Choroid plexus epithelial cell (primary cell): ENCODE measurements around the gene STIP1.

Source experiments
- DNase-seq: peaks from one replicate; pipeline ENCODE4 v3.0.0-alpha.2; 2010; ENCODE audit warnings: low read depth
- H3K4me3 ChIP-seq: 2 replicates; pipeline ENCODE4 v1.5.1; 2011; ENCODE audit warnings: low read depth, mild to moderate bottlenecking, control low read depth, low read length, moderate library complexity
- TF ChIP-seq, protein P1 (sequence below): conservative IDR thresholded peaks from 2 replicates; pipeline ENCODE4 v1.5.1; 2011; ENCODE audit warnings: low read depth, mild to moderate bottlenecking, control low read depth, inconsistent platforms, low read length, moderate library complexity

STIP1 gene

DNA sequence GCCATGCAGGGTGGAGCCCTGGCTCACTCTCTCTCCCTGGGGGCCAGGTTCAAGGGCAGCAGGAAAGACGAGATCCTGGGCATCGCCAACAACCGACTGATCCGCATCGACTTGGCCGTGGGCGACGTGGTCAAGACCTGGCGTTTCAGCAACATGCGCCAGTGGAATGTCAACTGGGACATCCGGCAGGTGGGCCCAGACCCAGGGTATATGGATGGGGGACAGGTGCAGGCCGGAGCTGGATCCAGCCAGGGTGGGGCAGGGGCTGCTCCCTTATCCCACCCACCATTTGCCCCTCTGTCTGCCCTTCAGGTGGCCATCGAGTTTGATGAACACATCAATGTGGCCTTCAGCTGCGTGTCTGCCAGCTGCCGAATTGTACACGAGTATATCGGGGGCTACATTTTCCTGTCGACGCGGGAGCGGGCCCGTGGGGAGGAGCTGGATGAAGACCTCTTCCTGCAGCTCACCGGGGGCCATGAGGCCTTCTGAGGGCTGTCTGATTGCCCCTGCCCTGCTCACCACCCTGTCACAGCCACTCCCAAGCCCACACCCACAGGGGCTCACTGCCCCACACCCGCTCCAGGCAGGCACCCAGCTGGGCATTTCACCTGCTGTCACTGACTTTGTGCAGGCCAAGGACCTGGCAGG lies 37.2 kb downstream of the STIP1 start:
- no peak overlapping the region for H3K4me3 ChIP-seq
- no peak for DNase-seq
- TF ChIP-seq, protein P1, sequence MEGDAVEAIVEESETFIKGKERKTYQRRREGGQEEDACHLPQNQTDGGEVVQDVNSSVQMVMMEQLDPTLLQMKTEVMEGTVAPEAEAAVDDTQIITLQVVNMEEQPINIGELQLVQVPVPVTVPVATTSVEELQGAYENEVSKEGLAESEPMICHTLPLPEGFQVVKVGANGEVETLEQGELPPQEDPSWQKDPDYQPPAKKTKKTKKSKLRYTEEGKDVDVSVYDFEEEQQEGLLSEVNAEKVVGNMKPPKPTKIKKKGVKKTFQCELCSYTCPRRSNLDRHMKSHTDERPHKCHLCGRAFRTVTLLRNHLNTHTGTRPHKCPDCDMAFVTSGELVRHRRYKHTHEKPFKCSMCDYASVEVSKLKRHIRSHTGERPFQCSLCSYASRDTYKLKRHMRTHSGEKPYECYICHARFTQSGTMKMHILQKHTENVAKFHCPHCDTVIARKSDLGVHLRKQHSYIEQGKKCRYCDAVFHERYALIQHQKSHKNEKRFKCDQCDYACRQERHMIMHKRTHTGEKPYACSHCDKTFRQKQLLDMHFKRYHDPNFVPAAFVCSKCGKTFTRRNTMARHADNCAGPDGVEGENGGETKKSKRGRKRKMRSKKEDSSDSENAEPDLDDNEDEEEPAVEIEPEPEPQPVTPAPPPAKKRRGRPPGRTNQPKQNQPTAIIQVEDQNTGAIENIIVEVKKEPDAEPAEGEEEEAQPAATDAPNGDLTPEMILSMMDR: no peak

DNA sequence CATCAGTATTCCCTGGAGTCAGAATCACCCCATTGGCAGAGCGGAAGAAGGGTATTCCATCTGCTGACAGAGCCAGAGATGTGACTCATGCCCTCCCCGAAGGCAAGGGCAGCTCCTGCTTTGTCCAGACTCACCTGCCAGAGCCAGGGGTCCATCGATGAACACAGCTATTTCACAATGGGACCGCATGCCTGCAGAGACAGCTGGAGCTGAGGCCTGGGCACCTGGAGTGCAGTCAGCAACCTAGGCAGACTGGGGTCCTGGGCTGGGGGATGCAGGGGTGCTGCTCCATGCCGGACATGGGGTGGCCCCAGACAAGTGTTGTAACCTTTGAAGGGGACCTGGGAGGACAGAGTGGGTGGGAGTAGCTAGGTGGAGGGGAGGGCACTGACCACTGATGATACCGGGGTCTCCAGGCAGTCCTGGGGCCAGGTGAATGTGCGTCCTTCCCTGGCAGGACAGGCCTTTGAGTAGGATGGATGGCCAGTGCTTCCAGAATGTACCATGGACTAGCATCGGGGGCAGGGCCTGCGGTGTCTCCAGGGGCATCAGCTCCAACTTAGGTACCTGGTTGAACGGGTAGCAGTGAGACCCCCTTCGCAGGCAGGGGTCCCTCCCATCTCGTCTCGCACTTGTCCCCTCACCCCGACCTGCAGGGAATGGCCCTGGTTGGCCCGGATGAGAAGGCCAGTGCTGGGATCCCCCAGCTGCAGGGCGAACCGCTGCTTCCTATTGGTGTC lies 38.4 kb downstream of the STIP1 start:
- TF ChIP-seq, protein P1: no peak
- no peak overlapping the region for H3K4me3 ChIP-seq
- DNase-seq: no peak

DNA sequence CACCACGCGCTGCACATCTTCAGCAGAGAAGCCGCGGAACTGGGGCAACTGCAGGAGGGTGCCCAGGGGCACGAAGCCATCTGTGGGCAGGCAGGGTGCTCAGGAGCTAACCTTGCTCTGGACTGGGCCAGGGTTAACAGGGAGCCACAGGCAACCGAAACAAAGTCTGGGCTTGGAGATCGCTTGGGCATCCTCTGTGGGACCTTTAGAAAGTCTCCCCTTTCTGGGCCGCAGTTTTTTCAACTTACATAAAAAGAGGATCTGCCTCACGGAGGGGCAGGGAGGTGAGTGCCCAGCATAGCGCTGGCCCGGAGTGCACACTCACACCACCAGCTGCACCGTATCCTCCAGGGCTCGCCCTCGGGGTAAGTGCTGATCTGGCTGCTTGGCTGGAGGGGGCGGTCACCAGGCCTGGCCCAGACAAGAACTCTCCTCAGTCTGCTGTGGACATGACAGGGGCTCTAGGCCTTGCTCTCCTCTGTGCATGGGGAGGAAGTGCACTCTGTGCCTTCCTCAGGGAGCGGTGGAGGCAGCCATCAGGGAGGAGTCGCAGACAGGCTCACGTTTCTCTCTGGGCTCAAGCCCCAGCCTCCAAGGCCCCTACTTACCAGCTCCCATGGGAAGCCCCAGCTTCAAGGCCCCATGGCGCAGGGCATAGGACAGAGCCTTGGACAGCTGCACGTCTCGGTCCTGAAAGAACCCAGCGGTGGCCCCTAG lies 39.1 kb downstream of the STIP1 start:
- TF ChIP-seq, protein P1: no peak
- no peak for DNase-seq
- peak overlapping the region; percentile 87 for H3K4me3 ChIP-seq

DNA sequence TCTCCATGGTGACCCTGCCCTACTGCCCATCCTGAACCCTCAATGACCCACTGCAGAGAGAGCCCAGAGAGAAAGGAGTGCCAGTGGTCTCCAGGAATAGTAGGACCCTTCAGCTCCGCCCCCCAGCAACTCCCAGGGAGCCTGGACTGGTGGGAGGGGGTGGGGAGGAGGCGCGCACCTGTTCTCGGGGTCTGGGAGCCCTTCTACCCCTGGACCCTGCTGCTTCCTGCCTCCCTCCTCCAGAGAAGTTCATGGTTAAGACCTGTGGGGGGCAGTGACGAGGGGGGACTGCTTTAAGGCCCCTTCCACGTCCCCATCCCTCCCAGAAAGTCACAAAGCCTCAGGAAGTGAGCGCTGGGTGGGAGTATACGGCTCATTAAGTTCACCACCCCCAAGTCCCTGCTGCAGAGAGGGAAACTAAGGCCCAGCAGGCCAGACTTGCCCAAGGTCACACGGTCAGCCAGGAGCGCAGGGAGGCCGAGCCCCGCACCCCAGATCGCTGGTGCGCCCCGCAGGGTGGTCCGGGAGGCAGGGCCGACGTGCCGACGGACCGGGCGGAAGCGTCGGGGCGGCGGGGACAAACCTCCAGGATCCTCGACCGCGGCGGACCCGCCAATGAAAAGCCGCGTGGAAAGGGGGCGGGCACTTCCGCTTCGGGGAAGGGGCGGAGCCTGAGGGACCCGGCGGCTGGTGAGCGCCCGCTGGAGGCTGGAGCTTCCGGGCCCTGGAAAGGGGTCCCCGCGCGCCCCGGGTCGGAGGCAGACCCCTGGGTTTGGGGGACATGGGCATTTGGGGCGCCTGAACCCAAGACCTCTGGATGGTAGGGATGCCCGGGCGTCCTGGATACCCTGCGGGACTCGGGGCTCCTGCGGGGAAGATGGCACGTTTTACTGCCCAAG lies 39.9 kb downstream of the STIP1 start, which contains the start of the genes NUDT22 and TRPT1:
TSS of gene NUDT22 (plus strand) at position 667 of the 899 bp plus-strand sequence. CDS start 379 bp downstream, outside the sequence.
TSS of gene TRPT1 (minus strand) at position 579 of the 899 bp plus-strand sequence. CDS start at position 253, 326 bp downstream.
- TF ChIP-seq, protein P1: peak; percentile 45
- peak; percentile 80 for DNase-seq
- peak within 1 kb of the TSS; percentile 87 for H3K4me3 ChIP-seq

DNA sequence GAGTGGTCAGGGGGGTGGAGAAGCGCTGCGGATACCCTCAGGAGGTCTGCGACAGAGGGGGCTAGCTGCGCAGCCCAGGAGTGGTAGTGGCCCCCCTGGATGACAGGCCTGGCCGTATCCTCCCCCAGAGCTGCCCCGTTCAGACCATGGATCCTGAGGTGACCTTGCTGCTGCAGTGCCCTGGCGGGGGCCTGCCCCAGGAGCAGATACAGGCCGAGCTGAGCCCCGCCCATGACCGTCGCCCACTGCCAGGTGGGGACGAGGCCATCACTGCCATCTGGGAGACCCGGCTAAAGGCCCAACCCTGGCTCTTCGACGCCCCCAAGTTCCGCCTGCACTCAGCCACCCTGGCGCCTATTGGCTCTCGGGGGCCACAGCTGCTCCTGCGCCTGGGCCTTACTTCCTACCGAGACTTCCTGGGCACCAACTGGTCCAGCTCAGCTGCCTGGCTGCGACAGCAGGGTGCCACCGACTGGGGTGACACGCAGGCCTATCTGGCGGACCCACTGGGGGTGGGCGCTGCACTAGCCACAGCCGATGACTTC lies 40.6 kb downstream of the STIP1 start:
- DNase-seq: no peak
- TF ChIP-seq, protein P1: no peak
- peak overlapping the region; percentile 87 for H3K4me3 ChIP-seq

DNA sequence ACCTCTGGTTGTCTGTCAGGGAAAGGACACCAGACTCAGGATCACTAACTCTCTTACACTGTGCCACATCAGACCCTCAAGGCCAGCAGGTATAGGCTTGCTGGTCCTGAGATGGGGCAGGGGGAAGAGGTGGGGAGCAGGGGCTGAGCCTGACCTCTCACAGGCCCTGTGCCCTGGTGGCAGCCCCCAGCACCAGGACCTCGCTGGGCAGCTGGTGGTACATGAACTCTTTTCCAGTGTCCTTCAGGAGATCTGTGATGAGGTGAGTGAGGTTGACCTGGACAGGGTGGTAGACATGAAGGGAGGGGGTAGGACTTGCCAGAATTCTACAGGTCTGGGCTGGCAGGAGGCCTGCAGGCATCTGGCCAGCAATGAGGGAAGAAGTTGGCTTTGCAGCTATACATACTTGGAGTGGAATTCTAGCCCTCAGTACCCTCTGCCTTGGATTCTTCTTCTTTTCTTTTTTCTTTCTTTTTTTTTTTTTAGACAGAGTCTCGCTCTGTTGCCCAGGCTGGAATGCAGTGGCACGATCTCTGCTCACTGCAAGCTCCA lies 41.5 kb downstream of the STIP1 start:
- no peak for DNase-seq
- TF ChIP-seq, protein P1: no peak
- peak overlapping the region; percentile 87 for H3K4me3 ChIP-seq
